NCI-H82 treated with DMSO at 0.1 percent for 48 hours (cell line): ENCODE measurements around the gene COLEC12.

Experiments used
- DNase-seq: peaks from one replicate; lab custom pipeline; 2025; ENCODE audit not compliant: unreplicated experiment; lab: John Stamatoyannopoulos, UW

The COLEC12 gene

GRCh38 chr18:448116-448790, 52.2 kb downstream of the COLEC12 start:
- no peak for DNase-seq

- DNase-seq = no peak
Measured at GRCh38 chr18:446941-447560, 53.5 kb downstream of the COLEC12 start.

GRCh38 chr18:445055-445454, 55.4 kb downstream of the COLEC12 start:
- no peak for DNase-seq

GRCh38 chr18:438571-438970, 61.9 kb downstream of the COLEC12 start:
- no peak for DNase-seq

- no peak for DNase-seq
Measured at GRCh38 chr18:435940-436339, 64.6 kb downstream of the COLEC12 start.

- DNase-seq = no peak
Measured at GRCh38 chr18:434410-434809, 66.1 kb downstream of the COLEC12 start.

GRCh38 chr18:433960-434359, 66.5 kb downstream of the COLEC12 start:
- DNase-seq = no peak

GRCh38 chr18:433298-433697, 67.2 kb downstream of the COLEC12 start:
- no peak for DNase-seq

GRCh38 chr18:432791-433190, 67.7 kb downstream of the COLEC12 start:
- no peak for DNase-seq

- DNase-seq = no peak
Measured at GRCh38 chr18:429030-429429, 71.5 kb downstream of the COLEC12 start.

- no peak for DNase-seq
Measured at GRCh38 chr18:427005-427404, 73.5 kb downstream of the COLEC12 start.

- DNase-seq = no peak
Measured at GRCh38 chr18:425106-425745, 75.3 kb downstream of the COLEC12 start.

GRCh38 chr18:424668-425067, 75.8 kb downstream of the COLEC12 start:
- DNase-seq = no peak

GRCh38 chr18:424071-424661, 76.3 kb downstream of the COLEC12 start:
- DNase-seq = no peak

- no peak for DNase-seq
Measured at GRCh38 chr18:422966-423365, 77.5 kb downstream of the COLEC12 start.

- DNase-seq = no peak
Measured at GRCh38 chr18:421247-422155, 79.0 kb downstream of the COLEC12 start.

- no peak for DNase-seq
Measured at GRCh38 chr18:420661-421246, 79.7 kb downstream of the COLEC12 start.

- no peak for DNase-seq
Measured at GRCh38 chr18:419541-420175, 80.8 kb downstream of the COLEC12 start.

GRCh38 chr18:417495-417894, 83.0 kb downstream of the COLEC12 start:
- no peak for DNase-seq

GRCh38 chr18:416930-417329, 83.6 kb downstream of the COLEC12 start:
- DNase-seq = no peak
